Stimulated activated CD8-positive, alpha-beta memory T cell treated with anti-CD3 and anti-CD28 coated beads, Interleukin-15, amount 100 ng/mL, for 48 hours (primary cell): ENCODE results near the gene LMBRD2.
"Not testable (repeated sequence)": the region's sequence is repeated elsewhere in the genome, so short reads cannot be mapped to it uniquely, and the experiment has no call there.

Experiments
- DNase-seq, 2 donors: peaks; one replicate each; pipeline ENCODE4 v3.0.0-alpha.2; 2020; ENCODE audit warnings: low read depth in 2 of 2

The LMBRD2 gene

GRCh38 chr5:36161361-36161760 is 9.7 kb upstream of the LMBRD2 start:
- DNase-seq: no peak

- DNase-seq: no peak
Observed at GRCh38 chr5:36160617-36161016, 8.9 kb upstream of the LMBRD2 start.

GRCh38 chr5:36158144-36158543 is 6.5 kb upstream of the LMBRD2 start:
- no peak for DNase-seq

- DNase-seq: no peak
Observed at GRCh38 chr5:36156619-36157018, 4.9 kb upstream of the LMBRD2 start.

- no peak for DNase-seq
Observed at GRCh38 chr5:36156121-36156601, 4.5 kb upstream of the LMBRD2 start.

- DNase-seq: no peak
Observed at GRCh38 chr5:36155291-36155690, 3.6 kb upstream of the LMBRD2 start.

GRCh38 chr5:36153726-36154125 is 2.0 kb upstream of the LMBRD2 start:
- DNase-seq: no peak

- DNase-seq: no peak
Observed at GRCh38 chr5:36153298-36153677, 1.6 kb upstream of the LMBRD2 start.

- DNase-seq: no peak
Observed at GRCh38 chr5:36152324-36153297, 924 bp upstream of the LMBRD2 start.

GRCh38 chr5:36150676-36151433 is 832 bp downstream of the LMBRD2 start:
- peak; percentile 24 to 56 for DNase-seq

- DNase-seq: no peak
Observed at GRCh38 chr5:36147681-36148080, 4.0 kb downstream of the LMBRD2 start.

- DNase-seq: no peak
Observed at GRCh38 chr5:36146390-36146789, 5.3 kb downstream of the LMBRD2 start.

- no peak for DNase-seq
Observed at GRCh38 chr5:36145311-36145710, 6.4 kb downstream of the LMBRD2 start.

GRCh38 chr5:36138900-36139683 is 12.6 kb downstream of the LMBRD2 start:
- no peak for DNase-seq

- DNase-seq: no peak
Observed at GRCh38 chr5:36136581-36136980, 15.1 kb downstream of the LMBRD2 start.

GRCh38 chr5:36135988-36136387 is 15.7 kb downstream of the LMBRD2 start:
- no peak for DNase-seq

- not testable (repeated sequence) for DNase-seq
Observed at GRCh38 chr5:36133009-36133408, 18.7 kb downstream of the LMBRD2 start.

GRCh38 chr5:36129666-36130065 is 22.0 kb downstream of the LMBRD2 start:
- DNase-seq: not testable (repeated sequence)

GRCh38 chr5:36128795-36129194 is 22.9 kb downstream of the LMBRD2 start:
- no peak for DNase-seq

GRCh38 chr5:36125868-36126267 is 25.8 kb downstream of the LMBRD2 start:
- DNase-seq: no peak

- no peak for DNase-seq
Observed at GRCh38 chr5:36111238-36111637, 40.4 kb downstream of the LMBRD2 start.
